Measurements from ENCODE around the gene IFITM10. TPM values are rescaled to one million over a fixed set of nuclear protein-coding genes. Genes with fewer than 3 reads are reported as not detected.
A peak's percentile ranks its signal among the peaks of the same experiment; 100 is the strongest.

IFITM10 gene
- total RNA-seq, 2 donors from 2014 or later, result 27.2 to 28.6 TPM

- no peak for ATAC-seq (ENCODE audit: insufficient number of reproducible peaks, low FRiP score, low read depth)
- no peak for TF ChIP-seq CTCF (IDR thresholded peaks at IDR 0.05)
- no peaks in the 10 kb centered on the region for H3K36me3 ChIP-seq
- H3K27ac ChIP-seq, result no peak within 1 kb of the TSS
- H3K9me3 ChIP-seq, result no peaks in the 10 kb centered on the region
- no peaks in the 10 kb centered on the region for H3K27me3 ChIP-seq (replicated peaks; ENCODE audit: insufficient read depth)
- DNase-seq (ENCODE audit: low spot score), result no peak
- peaks cover 5 to 16% of the 10 kb centered on the region in 2 donors for H3K4me1 ChIP-seq (ENCODE audit: control insufficient read depth in 1 of 2, low read depth in 2 of 2)
- H3K4me3 ChIP-seq, result no peak within 1 kb of the TSS
Measured at GRCh38 chr11:1696608-1697570, 53.5 kb downstream of the IFITM10 start, which contains the start of gene KRTAP5-6. Gene KRTAP5-6, plus strand, starts transcription at chr11:1697195. Its CDS starts 51 bp downstream, at chr11:1697246.

- no peaks in the 10 kb centered on the region for H3K36me3 ChIP-seq
Measured at GRCh38 chr11:1695548-1696108, 54.8 kb downstream of the IFITM10 start.

GRCh38 chr11:1694846-1695547, 55.4 kb downstream of the IFITM10 start:
- ATAC-seq (ENCODE audit: insufficient number of reproducible peaks, low FRiP score, low read depth), result no peak
- no peak for TF ChIP-seq CTCF (IDR thresholded peaks at IDR 0.05)
- no peak for DNase-seq (ENCODE audit: low spot score)

More at GRCh38 chr11:1695548-1696108, 54.8 kb downstream of the IFITM10 start:
- DNase-seq (ENCODE audit: low spot score) (no peak), ATAC-seq (ENCODE audit: insufficient number of reproducible peaks, low FRiP score, low read depth) (no peak)
- Histone ChIP-seq H3K4me1 (ENCODE audit: control insufficient read depth in 1 of 2, low read depth in 2 of 2) (peaks cover 5 to 16% of the 10 kb centered on the region in 2 donors), H3K27me3 (replicated peaks; ENCODE audit: insufficient read depth) (no peaks in the 10 kb centered on the region), H3K27ac (no peak overlapping the region), H3K4me3 (no peak overlapping the region), H3K9me3 (no peaks in the 10 kb centered on the region)
- TF ChIP-seq CTCF (IDR thresholded peaks at IDR 0.05), result no peak

GRCh38 chr11:1694064-1694845, 56.1 kb downstream of the IFITM10 start:
- TF ChIP-seq CTCF (IDR thresholded peaks at IDR 0.05), result peak; percentile 96
- Histone ChIP-seq H3K4me3 (peak overlapping the region; percentile 37), H3K27ac (no peak overlapping the region), H3K4me1 (ENCODE audit: control insufficient read depth in 1 of 2, low read depth in 2 of 2) (peaks cover 5 to 16% of the 10 kb centered on the region in 2 donors), H3K27me3 (replicated peaks; ENCODE audit: insufficient read depth) (no peaks in the 10 kb centered on the region), H3K36me3 (no peaks in the 10 kb centered on the region), H3K9me3 (no peaks in the 10 kb centered on the region)
- DNase-seq (ENCODE audit: low spot score) (peak; percentile 36), ATAC-seq (ENCODE audit: insufficient number of reproducible peaks, low FRiP score, low read depth) (no peak)

More at GRCh38 chr11:1694846-1695547, 55.4 kb downstream of the IFITM10 start:
- no peak overlapping the region for H3K4me3 ChIP-seq
- peaks cover 5 to 16% of the 10 kb centered on the region in 2 donors for H3K4me1 ChIP-seq (ENCODE audit: control insufficient read depth in 1 of 2, low read depth in 2 of 2)
- H3K27me3 ChIP-seq (replicated peaks; ENCODE audit: insufficient read depth), result no peaks in the 10 kb centered on the region
- no peaks in the 10 kb centered on the region for H3K9me3 ChIP-seq
- no peak overlapping the region for H3K27ac ChIP-seq
- no peaks in the 10 kb centered on the region for H3K36me3 ChIP-seq
